HG02852 (cell line): ENCODE data around the gene PCED1B.
"Not testable (repeated sequence)": the region's sequence is repeated elsewhere in the genome, so short reads cannot be mapped to it uniquely, and the experiment has no call there.

Experiments
- ATAC-seq: cut with Tn5 transposase; IDR thresholded peaks from one replicate; pipeline ENCODE4 v1.9.1; 2021; ENCODE audit warnings: mild to moderate bottlenecking, moderate library complexity; ENCODE audit not compliant: unreplicated experiment

The PCED1B gene

DNA sequence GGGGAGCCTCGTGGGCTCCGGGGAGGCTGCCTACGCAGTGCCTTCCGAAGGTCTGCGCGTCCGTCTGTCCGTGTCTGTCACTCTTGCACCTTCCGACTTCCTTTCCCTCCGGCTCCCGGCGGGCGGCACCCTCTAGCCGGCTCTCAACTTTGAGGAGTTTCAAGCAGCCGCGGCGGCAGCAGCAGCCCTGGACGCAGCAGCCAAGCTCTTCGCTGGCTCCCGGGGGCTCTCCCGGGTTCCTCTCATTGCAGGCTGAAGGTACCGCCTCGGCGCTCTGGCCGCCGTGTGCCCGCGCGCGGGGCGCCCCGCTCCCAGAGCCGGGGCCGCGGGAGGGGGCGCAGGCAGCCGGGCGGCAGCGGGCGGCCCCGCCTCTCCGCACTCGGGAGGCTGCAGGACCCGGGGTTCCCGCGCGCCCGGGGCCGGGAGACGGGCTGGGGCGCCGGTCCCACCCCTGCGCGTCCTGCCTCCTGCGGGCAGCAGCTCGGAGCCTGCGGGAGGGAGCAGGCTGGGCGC lies at the start of gene PCED1B, which contains the start of gene AMIGO2:
TSS of gene PCED1B (plus strand) at position 154 of the 513 bp plus-strand sequence. CDS start 155,443 bp downstream, outside the sequence.
TSS of gene AMIGO2 (minus strand) at position 492 of the 513 bp plus-strand sequence. CDS start 957 bp downstream, outside the sequence.
- ATAC-seq, result peak; percentile 75

DNA sequence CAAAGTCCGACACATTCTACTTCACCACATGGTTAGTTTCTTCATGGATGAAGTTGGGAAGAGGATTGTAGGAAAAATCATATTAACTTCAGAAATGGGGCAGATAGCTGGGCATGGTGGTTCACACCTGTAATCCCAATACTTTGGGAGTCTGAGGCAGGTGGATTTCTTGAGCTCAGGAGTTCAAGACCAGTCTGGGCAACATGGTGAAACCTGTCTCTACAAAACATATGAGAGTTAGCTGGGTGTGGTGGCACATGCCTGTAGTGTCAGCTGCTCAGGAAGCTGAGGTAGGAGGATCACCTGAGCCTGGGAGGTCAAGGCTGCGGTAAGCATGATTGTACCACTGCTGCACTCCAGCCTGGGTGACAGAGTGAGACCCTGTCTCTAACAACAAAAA lies 49.5 kb upstream of the PCED1B start:
- ATAC-seq, result no peak

- no peak for ATAC-seq
Observed at GRCh38 chr12:47032644-47033043, 46.8 kb upstream of the PCED1B start.

GRCh38 chr12:47033081-47033480 lies 46.3 kb upstream of the PCED1B start:
- no peak for ATAC-seq

- no peak for ATAC-seq
Observed at GRCh38 chr12:47033789-47034555, 45.4 kb upstream of the PCED1B start.

GRCh38 chr12:47034661-47035060 lies 44.8 kb upstream of the PCED1B start:
- ATAC-seq, result no peak

DNA sequence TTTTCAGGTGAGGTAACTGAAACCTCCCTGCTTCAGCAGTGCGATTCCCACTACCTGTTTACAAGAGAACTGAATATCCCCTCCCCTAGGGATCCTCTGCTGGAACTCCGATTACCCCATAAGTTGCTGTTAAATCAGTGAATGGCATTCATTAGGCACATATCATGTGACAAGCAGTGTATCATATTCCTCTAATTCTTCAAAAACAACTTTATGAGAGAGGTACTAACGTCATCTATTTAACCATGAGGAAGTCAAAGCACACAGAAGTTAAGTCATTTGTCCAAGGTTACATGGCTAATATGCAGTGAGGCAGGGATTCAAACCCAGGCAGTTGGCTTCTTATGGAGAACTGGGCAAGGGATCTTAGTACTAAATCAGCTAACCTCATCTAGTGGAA lies 43.9 kb upstream of the PCED1B start:
- no peak for ATAC-seq

DNA sequence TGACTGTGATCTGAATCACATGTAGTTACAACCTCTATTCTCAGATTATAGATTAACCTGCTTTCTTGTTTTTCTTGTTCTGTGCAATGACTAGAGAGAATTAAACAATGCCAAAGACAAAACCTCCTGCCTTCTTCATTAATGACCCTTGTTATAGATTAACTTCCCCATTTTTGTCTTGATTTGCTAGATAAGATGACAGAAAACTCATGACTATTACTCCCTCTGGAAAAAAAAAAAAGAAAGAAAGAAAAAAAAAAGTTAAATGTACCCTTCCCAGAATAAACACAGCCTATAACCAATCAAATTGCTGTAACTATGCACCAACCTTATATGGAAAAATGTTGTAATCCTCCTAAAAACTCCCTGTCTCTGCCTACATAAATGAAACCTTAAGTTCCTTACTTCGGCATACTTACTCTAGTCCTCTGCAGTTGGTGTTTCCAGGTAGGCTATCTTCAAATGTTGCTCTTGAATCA lies 41.1 kb upstream of the PCED1B start:
- no peak for ATAC-seq

- ATAC-seq, result no peak
Observed at GRCh38 chr12:47039079-47039478, 40.3 kb upstream of the PCED1B start.

- no peak for ATAC-seq
Observed at GRCh38 chr12:47039756-47040155, 39.7 kb upstream of the PCED1B start.

DNA sequence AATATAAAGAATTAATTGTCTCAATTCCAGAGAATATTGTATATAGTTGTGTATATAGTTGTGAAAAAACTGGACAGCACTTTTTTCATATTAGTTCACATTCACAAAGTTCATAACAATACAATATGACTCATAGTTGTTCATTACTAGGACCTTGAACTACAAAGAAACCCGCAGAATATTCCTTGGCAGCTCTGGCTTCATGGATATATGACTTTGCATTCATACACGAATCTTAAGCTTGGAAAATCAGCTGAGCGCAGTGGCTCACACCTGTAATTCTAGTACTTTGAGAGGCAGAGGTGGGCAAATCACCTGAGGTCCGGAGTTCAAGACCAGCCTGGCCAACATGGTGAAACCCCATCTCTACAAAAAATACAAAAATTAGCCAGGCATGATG lies 38.1 kb upstream of the PCED1B start:
- no peak for ATAC-seq

DNA sequence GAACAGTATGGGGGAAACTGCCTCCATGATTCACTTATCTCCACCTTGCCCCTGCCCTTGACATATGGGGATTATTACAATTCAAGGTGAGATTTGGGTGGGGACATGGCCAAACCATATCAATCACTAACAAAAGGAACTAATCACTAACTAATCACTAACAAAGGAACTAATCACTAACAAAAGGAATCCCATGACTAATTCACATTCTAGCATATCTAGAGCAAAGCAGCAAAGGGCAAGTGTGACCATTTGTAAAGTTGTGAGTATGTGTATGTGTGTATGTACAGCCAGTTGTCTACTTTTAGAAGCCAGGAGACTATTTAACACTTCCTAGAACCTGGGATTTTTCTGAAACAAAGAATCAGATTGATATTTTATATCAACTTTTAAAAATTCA lies 30.9 kb upstream of the PCED1B start:
- no peak for ATAC-seq

DNA sequence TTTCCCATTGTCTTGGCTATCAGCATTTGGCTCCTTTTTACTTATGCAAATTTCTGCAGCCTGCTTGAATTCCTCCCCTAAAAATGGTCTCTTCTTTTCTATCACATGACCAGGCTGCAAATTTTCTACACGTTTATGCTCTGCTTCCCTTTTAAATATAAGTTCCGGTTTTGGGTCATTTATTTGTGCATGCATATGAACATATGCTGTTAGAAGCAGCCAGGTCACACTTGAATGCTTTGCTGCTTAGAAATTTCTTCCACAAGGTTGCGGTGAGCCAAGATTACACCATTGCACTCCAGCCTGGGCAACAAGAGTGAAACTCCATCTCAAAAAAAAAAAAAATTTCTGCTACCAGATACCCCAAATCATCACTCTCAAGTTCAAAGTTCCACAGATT lies 28.1 kb upstream of the PCED1B start:
- ATAC-seq, result not testable (repeated sequence)

DNA sequence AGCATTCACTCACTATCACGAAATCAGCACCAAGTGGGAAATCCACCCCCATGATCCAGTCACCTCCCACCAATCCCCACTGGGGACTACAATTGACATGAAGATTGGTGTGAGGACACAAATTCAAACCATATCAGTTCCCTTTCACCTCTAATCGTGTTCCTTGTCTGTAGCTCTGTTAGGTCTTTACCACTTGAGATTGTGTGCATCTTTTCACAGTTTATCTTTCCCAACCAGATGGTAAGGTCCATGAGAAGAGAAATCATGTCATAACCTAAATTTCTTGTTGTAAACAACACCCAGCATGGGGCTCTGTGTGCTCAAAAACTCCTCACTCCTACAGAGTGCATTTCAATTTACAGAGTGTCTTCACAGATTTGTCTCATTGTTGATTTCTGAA lies 27.1 kb upstream of the PCED1B start:
- ATAC-seq, result no peak

DNA sequence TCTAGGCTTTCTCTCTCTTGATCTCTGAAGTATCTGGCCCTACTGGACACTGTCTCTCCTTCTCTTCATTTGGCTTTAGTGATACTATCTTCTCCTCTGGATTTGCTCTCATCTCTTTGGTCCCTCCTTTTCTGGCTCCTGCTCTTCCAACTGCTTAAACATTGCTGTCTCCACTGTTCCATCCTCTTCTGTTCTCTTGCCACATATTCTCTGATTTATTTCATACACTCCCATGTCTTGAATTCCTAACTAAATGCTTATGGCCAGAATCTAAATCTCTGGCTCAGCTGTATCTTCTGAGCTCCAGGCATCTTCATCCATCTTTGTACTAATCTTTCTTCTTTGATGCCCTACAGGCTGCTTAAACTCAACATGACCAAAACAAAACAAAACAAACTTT lies 25.5 kb upstream of the PCED1B start:
- no peak for ATAC-seq

DNA sequence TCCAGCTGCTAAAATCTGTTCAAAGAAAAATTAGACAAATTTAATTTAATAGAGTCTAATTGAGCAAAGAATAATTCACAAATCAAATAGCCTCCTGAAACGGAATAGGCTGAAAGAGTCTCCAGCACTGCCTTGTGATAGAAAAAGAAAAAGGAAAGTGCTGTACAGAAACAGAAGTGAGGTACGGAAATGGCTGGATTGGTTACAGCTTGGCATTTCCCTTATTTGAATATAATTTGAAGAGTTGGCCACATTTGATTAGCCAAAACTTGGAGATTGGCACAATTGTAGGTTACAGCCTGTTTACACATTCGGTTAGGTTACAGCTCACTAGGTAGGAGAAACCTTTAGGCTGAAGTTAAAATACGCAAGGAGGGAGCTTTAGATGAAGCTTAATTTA lies 24.8 kb upstream of the PCED1B start:
- no peak for ATAC-seq

DNA sequence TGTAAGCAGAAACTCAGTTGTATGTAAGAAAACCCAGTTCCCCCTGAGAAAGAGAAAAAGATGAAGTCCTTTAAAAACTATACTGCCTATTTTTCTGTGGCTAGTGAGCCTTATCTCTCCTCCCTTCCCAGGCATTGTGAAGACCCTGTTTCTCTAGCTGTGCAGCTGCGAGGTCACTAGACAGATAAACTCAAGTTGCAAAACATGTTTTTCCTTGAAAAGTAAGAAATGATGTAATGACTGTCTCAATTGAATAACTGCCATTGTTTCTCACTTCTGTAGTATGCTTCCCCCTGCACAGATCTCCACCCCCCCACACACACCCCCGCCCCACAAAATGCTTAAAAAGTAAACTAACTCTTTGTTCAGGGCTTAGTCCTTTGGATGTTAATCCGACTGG lies 23.6 kb upstream of the PCED1B start:
- ATAC-seq, result not testable (repeated sequence)

DNA sequence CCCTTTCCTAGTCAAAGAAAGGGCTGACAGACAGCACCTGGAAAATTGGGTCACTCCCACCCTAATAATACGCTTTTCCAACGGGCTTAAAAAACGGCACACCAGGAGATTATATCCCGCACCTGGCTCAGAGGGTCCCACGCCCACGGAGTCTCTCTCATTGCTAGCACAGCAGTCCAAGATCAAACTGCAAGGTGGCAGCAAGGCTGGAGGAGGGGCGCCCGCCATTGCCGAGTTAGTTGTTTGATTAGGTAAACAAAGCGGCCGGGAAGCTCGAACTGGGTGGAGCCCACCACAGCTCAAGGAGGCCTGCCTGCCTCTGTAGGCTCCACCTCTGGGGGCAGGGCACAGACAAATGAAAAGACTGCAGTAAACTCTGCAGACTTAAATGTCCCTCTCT lies 22.5 kb upstream of the PCED1B start:
- not testable (repeated sequence) for ATAC-seq

GRCh38 chr12:47058640-47059039 lies 20.8 kb upstream of the PCED1B start:
- ATAC-seq, result not testable (repeated sequence)

- no peak for ATAC-seq
Observed at GRCh38 chr12:47065546-47065945, 13.9 kb upstream of the PCED1B start.

- no peak for ATAC-seq
Observed at GRCh38 chr12:47066278-47067025, 13.0 kb upstream of the PCED1B start.

DNA sequence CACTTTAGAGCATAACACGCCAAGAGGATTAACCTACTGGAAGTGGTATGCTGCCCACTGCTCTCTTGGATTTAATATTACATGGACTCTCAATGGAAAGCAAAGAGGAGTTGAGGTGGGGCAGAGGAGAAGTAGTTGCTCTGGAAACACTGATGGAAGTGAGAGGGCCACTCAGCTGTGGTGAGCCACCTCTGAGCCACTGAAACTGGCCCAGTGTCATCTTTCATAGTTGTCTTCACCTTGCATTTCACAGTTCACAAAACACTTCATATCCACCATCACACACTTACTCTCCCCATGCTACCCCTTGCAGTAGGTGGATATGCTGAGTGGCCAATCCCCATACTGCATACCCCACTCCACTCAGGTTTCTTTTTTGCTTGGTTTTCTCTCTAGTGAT lies 12.2 kb upstream of the PCED1B start:
- no peak for ATAC-seq
